HEK293 (cell line): ENCODE measurements around the gene DUS3L.

ENCODE experiments used
- EGR2 ChIP-seq: fragments of 450-650 bp; formaldehyde crosslinking; IDR thresholded peaks from 2 replicates; pipeline ENCODE4 v1.5.1; 2016; ENCODE audit warnings: low read depth, missing biosample characterization, missing genetic modification characterization
- IKZF3 ChIP-seq: fragments of 450-650 bp; IDR thresholded peaks from 2 replicates; pipeline ENCODE4 v1.5.0; 2018; ENCODE audit warnings: missing biosample characterization, mild to moderate bottlenecking, missing genetic modification characterization, moderate library complexity
- MZF1 ChIP-seq: fragments of 450-650 bp; formaldehyde crosslinking; IDR thresholded peaks from 2 replicates; pipeline ENCODE4 v1.5.1; 2017; ENCODE audit warnings: missing biosample characterization, missing genetic modification characterization, borderline replicate concordance
- SP3 ChIP-seq: fragments of 450-650 bp; formaldehyde crosslinking; IDR thresholded peaks from 2 replicates; pipeline ENCODE4 v1.5.1; 2016; ENCODE audit warnings: missing biosample characterization, missing genetic modification characterization
- ZBTB7A ChIP-seq: fragments of 450-650 bp; formaldehyde crosslinking; IDR thresholded peaks from 2 replicates; pipeline ENCODE4 v1.5.1; 2016; ENCODE audit warnings: low read depth, missing biosample characterization, missing genetic modification characterization
- ZFHX2 ChIP-seq: fragments of 450-650 bp; formaldehyde crosslinking; conservative IDR thresholded peaks from 2 replicates; pipeline ENCODE4 v1.5.1; 2016; ENCODE audit warnings: missing biosample characterization, missing genetic modification characterization
- ZFP69B ChIP-seq: fragments of 450-650 bp; formaldehyde crosslinking; IDR thresholded peaks from 2 replicates; pipeline ENCODE4 v1.5.1; 2016; ENCODE audit warnings: missing biosample characterization, missing genetic modification characterization
- ZNF140 ChIP-seq: fragments of 450-650 bp; formaldehyde crosslinking; IDR thresholded peaks from 2 replicates; pipeline ENCODE4 v1.5.1; 2016; ENCODE audit warnings: missing biosample characterization, missing genetic modification characterization
- ZNF214 ChIP-seq: fragments of 450-650 bp; formaldehyde crosslinking; IDR thresholded peaks from 2 replicates; pipeline ENCODE4 v1.5.1; 2017; ENCODE audit warnings: missing biosample characterization, mild to moderate bottlenecking, missing genetic modification characterization, borderline replicate concordance
- ZNF24 ChIP-seq: fragments of 450-650 bp; formaldehyde crosslinking; IDR thresholded peaks from 2 replicates; pipeline ENCODE4 v1.5.1; 2016; ENCODE audit warnings: missing biosample characterization, missing genetic modification characterization
- ZNF324 ChIP-seq: fragments of 450-650 bp; formaldehyde crosslinking; IDR thresholded peaks from 2 replicates; pipeline ENCODE4 v1.5.1; 2016; ENCODE audit warnings: missing biosample characterization, missing genetic modification characterization
- ZNF341 ChIP-seq: fragments of 450-650 bp; formaldehyde crosslinking; IDR thresholded peaks from 2 replicates; pipeline ENCODE4; 2016; ENCODE audit warnings: low read depth, missing biosample characterization, missing genetic modification characterization
- ZNF561 ChIP-seq: fragments of 450-650 bp; IDR thresholded peaks from 2 replicates; pipeline ENCODE4 v1.5.1; 2018; ENCODE audit warnings: missing biosample characterization, missing genetic modification characterization, borderline replicate concordance
- ZNF585B ChIP-seq: fragments of 450-650 bp; formaldehyde crosslinking; IDR thresholded peaks from 2 replicates; pipeline ENCODE4 v1.5.1; 2016; ENCODE audit warnings: missing biosample characterization, missing genetic modification characterization
- ZNF610 ChIP-seq: fragments of 450-650 bp; formaldehyde crosslinking; IDR thresholded peaks from 2 replicates; pipeline ENCODE4 v1.5.1; 2016; ENCODE audit warnings: missing biosample characterization, missing genetic modification characterization, borderline replicate concordance
- ZNF639 ChIP-seq: fragments of 450-650 bp; formaldehyde crosslinking; IDR thresholded peaks from 2 replicates; pipeline ENCODE4 v1.5.1; 2016; ENCODE audit warnings: missing biosample characterization, missing genetic modification characterization
- ZNF654 ChIP-seq: fragments of 450-650 bp; formaldehyde crosslinking; IDR thresholded peaks from 2 replicates; pipeline ENCODE4 v1.5.1; 2016; ENCODE audit warnings: low read depth, missing biosample characterization, missing genetic modification characterization
- ZNF658 ChIP-seq: fragments of 450-650 bp; formaldehyde crosslinking; IDR thresholded peaks from 2 replicates; pipeline ENCODE4; 2016; ENCODE audit warnings: missing biosample characterization, missing genetic modification characterization
- ZNF76 ChIP-seq: fragments of 450-650 bp; formaldehyde crosslinking; IDR thresholded peaks from 2 replicates; pipeline ENCODE4; 2016; ENCODE audit warnings: low read depth, missing biosample characterization, missing genetic modification characterization, borderline replicate concordance
- ZNF791 ChIP-seq: fragments of 450-650 bp; formaldehyde crosslinking; IDR thresholded peaks from 2 replicates; pipeline ENCODE4 v1.5.1; 2016; ENCODE audit warnings: missing biosample characterization, missing genetic modification characterization
- ZNF843 ChIP-seq: fragments of 450-650 bp; formaldehyde crosslinking; IDR thresholded peaks from 2 replicates; pipeline ENCODE4 v1.5.1; 2016; ENCODE audit warnings: missing biosample characterization, missing genetic modification characterization
- ZSCAN5A ChIP-seq: fragments of 450-650 bp; formaldehyde crosslinking; IDR thresholded peaks from 2 replicates; pipeline ENCODE4 v1.5.1; 2016; ENCODE audit warnings: missing biosample characterization, missing genetic modification characterization
- TF ChIP-seq, protein P1 (sequence below): sonication (generic); formaldehyde crosslinking; IDR thresholded peaks from 2 replicates; pipeline ENCODE4 v1.8.1; 2022; ENCODE audit warnings: mild to moderate bottlenecking, moderate library complexity, missing genetic modification reagents
- TF ChIP-seq, protein P2 (sequence below): fragments of 450-650 bp; formaldehyde crosslinking; conservative IDR thresholded peaks from 2 replicates; pipeline ENCODE4 v1.5.1; 2016; ENCODE audit warnings: low read depth, missing biosample characterization, missing genetic modification characterization
- TF ChIP-seq, protein P3 (sequence below): fragments of 450-650 bp; formaldehyde crosslinking; IDR thresholded peaks from 2 replicates; pipeline ENCODE4 v1.5.1; 2017; ENCODE audit warnings: missing biosample characterization, missing genetic modification characterization
- TF ChIP-seq, protein P4 (sequence below): fragments of 450-650 bp; IDR thresholded peaks from 2 replicates; pipeline ENCODE4 v1.5.1; 2018; ENCODE audit warnings: missing biosample characterization, mild to moderate bottlenecking, missing genetic modification characterization
- TF ChIP-seq, protein P5 (sequence below): fragments of 450-650 bp; formaldehyde crosslinking; IDR thresholded peaks from 2 replicates; pipeline ENCODE4 v1.5.1; 2016; ENCODE audit warnings: missing biosample characterization, missing genetic modification characterization

DUS3L gene

DNA sequence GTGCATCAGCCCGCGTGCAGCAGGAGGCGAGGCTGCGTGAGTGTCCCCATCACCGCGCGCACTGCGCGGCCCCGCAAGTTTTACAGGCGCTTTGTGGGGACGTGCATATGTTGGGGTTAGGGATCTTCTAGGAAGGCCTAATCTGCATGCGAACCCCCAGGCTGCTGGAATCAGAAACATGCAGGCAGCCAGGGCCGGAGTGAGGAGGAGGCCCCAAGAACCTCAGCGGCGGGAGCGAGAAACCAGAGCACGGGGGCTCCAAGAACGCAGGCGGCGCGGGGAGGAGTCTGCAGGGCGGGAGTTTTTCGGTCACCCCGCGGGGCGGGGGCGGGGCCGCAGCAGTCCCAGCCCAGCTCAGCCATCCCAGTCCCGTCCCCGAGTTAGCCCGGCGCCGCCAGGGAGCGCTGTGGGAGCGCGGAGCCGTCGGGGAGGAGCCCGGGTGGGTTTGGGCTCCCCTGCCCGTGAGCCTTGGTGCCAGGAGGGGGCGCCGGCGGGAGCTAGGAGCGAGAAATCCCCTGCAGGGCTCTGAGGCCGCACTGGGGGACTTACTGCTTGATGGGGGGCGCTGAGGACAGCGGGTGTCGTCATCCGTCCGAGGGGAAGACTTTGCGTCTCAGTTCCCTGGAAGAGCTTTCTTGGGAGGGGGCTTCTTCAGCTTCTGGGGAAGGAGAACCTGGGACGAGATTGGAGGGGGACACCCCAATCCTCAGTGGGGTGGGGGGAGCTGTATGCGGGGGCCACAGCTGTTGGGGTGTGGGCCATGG lies 13.0 kb upstream of the DUS3L start (continued):
- TF ChIP-seq ZNF658 (tag by site-specific recombination): no peak
- TF ChIP-seq ZNF24 (tag by site-specific recombination): peak; percentile 79
- peak; percentile 72 for TF ChIP-seq ZNF341 (tag by site-specific recombination)
- no peak for TF ChIP-seq ZNF214 (tag by site-specific recombination)
- peak; percentile 84 for TF ChIP-seq IKZF3 (tag by site-specific recombination)
- peak; percentile 82; the same call in 1 of the 2 replicates for TF ChIP-seq ZNF639 (tag by site-specific recombination)
- TF ChIP-seq, protein P1, sequence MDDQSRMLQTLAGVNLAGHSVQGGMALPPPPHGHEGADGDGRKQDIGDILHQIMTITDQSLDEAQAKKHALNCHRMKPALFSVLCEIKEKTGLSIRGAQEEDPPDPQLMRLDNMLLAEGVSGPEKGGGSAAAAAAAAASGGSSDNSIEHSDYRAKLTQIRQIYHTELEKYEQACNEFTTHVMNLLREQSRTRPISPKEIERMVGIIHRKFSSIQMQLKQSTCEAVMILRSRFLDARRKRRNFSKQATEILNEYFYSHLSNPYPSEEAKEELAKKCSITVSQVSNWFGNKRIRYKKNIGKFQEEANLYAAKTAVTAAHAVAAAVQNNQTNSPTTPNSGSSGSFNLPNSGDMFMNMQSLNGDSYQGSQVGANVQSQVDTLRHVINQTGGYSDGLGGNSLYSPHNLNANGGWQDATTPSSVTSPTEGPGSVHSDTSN (CRISPR knock-in tag): peak; percentile 78; the same call in 1 of the 2 replicates
- TF ChIP-seq, protein P2, sequence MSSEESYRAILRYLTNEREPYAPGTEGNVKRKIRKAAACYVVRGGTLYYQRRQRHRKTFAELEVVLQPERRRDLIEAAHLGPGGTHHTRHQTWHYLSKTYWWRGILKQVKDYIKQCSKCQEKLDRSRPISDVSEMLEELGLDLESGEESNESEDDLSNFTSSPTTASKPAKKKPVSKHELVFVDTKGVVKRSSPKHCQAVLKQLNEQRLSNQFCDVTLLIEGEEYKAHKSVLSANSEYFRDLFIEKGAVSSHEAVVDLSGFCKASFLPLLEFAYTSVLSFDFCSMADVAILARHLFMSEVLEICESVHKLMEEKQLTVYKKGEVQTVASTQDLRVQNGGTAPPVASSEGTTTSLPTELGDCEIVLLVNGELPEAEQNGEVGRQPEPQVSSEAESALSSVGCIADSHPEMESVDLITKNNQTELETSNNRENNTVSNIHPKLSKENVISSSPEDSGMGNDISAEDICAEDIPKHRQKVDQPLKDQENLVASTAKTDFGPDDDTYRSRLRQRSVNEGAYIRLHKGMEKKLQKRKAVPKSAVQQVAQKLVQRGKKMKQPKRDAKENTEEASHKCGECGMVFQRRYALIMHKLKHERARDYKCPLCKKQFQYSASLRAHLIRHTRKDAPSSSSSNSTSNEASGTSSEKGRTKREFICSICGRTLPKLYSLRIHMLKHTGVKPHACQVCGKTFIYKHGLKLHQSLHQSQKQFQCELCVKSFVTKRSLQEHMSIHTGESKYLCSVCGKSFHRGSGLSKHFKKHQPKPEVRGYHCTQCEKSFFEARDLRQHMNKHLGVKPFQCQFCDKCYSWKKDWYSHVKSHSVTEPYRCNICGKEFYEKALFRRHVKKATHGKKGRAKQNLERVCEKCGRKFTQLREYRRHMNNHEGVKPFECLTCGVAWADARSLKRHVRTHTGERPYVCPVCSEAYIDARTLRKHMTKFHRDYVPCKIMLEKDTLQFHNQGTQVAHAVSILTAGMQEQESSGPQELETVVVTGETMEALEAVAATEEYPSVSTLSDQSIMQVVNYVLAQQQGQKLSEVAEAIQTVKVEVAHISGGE (tag by site-specific recombination): peak; percentile 51
- TF ChIP-seq ZNF843 (tag by site-specific recombination): 0 out of 2 replicates have a peak, but pooled peaks have one; percentile 41
- peak; percentile 72 for TF ChIP-seq MZF1 (tag by site-specific recombination)
- TF ChIP-seq ZBTB7A (tag by site-specific recombination): peak; percentile 88
- TF ChIP-seq, protein P3, sequence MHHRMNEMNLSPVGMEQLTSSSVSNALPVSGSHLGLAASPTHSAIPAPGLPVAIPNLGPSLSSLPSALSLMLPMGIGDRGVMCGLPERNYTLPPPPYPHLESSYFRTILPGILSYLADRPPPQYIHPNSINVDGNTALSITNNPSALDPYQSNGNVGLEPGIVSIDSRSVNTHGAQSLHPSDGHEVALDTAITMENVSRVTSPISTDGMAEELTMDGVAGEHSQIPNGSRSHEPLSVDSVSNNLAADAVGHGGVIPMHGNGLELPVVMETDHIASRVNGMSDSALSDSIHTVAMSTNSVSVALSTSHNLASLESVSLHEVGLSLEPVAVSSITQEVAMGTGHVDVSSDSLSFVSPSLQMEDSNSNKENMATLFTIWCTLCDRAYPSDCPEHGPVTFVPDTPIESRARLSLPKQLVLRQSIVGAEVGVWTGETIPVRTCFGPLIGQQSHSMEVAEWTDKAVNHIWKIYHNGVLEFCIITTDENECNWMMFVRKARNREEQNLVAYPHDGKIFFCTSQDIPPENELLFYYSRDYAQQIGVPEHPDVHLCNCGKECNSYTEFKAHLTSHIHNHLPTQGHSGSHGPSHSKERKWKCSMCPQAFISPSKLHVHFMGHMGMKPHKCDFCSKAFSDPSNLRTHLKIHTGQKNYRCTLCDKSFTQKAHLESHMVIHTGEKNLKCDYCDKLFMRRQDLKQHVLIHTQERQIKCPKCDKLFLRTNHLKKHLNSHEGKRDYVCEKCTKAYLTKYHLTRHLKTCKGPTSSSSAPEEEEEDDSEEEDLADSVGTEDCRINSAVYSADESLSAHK (tag by site-specific recombination): peak; percentile 50; the same call in 1 of the 2 replicates
- TF ChIP-seq ZFP69B (tag by site-specific recombination): peak; percentile 48; the same call in 1 of the 2 replicates
- TF ChIP-seq ZFHX2: peak; percentile 74
- TF ChIP-seq, protein P4, sequence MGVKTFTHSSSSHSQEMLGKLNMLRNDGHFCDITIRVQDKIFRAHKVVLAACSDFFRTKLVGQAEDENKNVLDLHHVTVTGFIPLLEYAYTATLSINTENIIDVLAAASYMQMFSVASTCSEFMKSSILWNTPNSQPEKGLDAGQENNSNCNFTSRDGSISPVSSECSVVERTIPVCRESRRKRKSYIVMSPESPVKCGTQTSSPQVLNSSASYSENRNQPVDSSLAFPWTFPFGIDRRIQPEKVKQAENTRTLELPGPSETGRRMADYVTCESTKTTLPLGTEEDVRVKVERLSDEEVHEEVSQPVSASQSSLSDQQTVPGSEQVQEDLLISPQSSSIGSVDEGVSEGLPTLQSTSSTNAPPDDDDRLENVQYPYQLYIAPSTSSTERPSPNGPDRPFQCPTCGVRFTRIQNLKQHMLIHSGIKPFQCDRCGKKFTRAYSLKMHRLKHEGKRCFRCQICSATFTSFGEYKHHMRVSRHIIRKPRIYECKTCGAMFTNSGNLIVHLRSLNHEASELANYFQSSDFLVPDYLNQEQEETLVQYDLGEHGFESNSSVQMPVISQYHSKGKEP (tag by site-specific recombination): peak; percentile 59; the same call in 1 of the 2 replicates
- TF ChIP-seq ZNF140: no peak
- TF ChIP-seq, protein P5, sequence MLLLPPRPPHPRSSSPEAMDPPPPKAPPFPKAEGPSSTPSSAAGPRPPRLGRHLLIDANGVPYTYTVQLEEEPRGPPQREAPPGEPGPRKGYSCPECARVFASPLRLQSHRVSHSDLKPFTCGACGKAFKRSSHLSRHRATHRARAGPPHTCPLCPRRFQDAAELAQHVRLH (tag by site-specific recombination): no peak
- no peak for TF ChIP-seq ZNF791
- 0 out of 2 replicates have a peak, but pooled peaks have one; percentile 18 for TF ChIP-seq ZSCAN5A (tag by site-specific recombination)
- TF ChIP-seq ZNF561 (tag by site-specific recombination): peak; percentile 100
- TF ChIP-seq ZNF654: peak; percentile 91
- no peak for TF ChIP-seq ZNF585B (tag by site-specific recombination)
- peak; percentile 71 for TF ChIP-seq EGR2
- peak; percentile 35 for TF ChIP-seq ZNF610
- TF ChIP-seq ZNF76 (tag by site-specific recombination): peak; percentile 59
- TF ChIP-seq ZNF324 (tag by site-specific recombination): peak; percentile 82
- peak; percentile 91 for TF ChIP-seq SP3 (tag by site-specific recombination)
